ENCODE measurements around the gene IFNA5.

IFNA5 gene

DNA sequence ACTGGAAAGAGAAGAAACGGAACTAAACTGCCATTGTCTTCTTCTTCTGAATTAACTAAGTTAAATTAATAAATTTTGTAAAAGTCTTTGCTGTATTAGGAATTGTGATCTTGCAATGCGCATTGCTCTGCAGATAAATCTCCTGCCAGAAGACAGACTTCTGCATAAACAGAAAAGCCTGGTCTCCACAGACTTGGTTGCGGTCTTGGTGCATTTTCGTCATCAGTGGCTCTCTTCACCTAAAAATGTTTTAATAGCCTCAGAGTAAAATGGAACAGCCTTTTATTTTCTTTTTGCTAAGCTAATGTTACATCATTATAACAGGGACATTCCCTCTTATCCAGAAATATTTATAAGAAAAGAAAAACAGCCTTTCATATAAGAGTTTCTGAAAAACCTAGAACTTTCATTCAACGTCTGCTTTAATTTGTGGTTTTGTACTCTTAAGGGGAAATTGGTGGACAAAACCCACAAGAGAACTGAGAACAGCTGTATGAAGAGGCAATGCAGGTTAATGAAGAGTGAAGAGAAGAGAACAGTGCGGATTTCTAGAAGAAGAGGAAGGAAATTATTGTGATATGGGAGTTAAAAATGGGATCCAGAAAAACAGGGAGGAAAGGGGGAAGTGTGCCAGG lies 10.1 kb downstream of the IFNA5 start:
- no peak for DNase-seq (ENCODE audit: low read depth in 2 of 2, low spot score in 1 of 2)

DNA sequence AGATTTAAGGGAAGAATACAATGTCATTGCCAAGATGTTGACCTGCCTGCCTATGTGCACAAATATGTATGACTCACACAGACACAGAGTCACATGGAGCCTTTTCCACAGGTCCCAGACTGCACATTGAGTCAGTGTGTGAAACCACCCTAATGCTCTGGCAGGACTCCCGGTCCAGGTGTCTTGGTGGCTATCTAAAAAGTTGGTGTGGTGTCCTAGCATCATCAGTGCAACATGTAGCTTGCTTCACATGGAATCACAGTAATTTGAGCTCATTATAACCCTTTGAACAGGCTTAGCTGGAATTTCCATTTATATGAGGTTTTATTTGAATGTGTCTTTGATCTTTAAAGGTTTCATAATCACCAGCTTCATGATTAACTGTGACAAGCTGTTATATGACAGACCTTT lies 10.7 kb downstream of the IFNA5 start:
- no peak for DNase-seq (ENCODE audit: low read depth in 2 of 2, low spot score in 1 of 2)

DNA sequence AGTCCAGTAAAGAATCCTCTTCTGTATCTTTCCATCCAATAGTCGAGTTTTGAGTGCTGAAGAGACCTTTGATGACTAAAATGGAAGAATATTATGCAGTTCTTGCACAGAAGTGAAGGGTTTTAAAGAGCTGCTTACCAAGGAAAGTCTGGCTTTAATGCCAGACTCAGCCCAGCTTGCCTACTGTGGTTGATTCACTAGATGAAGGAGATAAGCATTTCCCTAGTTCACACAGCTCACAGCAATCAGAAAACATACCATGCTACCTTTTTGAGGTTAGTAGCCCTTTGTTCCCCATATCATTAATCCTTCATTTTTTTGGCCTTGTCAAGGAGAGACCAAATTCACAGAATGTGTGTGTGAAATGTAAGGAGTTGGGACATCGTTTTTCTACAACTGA lies 15.3 kb downstream of the IFNA5 start:
- DNase-seq (ENCODE audit: low read depth in 2 of 2, low spot score in 1 of 2): no peak

DNA sequence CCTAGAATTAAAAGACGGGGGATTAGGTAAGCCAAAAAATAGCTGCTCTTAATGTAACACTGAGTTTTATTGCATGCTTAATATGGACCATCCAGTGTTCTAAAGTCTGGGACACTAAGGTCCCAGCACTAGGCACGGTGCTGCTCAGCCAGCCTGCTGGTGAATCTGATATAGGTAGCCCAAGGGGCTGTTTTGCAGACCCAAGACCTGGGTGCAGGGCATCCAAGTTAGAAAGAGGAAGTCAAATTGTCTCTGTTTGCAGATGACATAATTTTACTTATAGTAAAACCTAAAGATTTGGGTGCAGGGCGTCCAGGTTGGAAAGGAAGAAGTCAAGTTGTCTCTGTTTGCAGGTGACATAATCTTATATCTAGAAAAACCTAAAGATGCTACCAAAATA lies 17.8 kb downstream of the IFNA5 start:
- no peak for DNase-seq (ENCODE audit: low read depth in 2 of 2, low spot score in 1 of 2)

DNA sequence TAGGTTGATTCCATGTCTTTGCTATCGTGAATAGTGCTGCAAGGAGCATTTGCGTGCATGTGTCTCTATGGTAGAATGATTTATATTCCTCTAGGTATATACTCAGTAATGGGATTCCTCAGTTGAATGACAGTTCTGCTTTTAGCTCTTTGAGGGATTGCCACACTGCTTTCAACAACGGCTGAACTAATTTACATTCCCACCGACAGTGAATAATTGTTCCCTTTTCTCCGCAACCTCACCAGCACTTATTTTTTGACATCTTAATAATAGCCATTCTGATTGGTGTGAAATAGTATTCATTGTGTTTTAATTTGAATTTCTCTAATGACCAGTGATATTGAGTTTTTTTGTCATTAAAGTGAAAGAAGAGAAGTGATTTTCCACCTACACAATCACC lies 18.5 kb downstream of the IFNA5 start:
- DNase-seq (ENCODE audit: low read depth in 2 of 2, low spot score in 1 of 2): no peak

DNA sequence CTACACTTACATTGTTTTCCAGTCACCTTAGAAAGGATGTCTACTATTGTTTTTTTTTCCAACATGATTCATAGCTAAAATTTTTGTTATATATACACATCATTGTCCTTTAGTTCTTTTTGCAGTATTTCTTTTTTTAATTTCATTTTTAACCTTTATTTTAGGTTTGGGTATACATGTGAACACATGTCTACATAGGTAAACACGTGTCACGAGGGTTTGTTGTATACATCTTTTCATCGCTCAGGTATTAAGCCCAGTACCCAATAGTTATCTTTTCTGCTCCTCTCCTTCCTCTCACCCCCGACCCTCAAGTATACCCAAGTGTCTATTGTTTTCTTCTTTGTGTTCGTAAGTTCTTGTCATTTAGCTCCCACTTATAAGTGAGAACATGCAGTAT lies 19.0 kb downstream of the IFNA5 start:
- no peak for DNase-seq (ENCODE audit: low read depth in 2 of 2, low spot score in 1 of 2)

DNA sequence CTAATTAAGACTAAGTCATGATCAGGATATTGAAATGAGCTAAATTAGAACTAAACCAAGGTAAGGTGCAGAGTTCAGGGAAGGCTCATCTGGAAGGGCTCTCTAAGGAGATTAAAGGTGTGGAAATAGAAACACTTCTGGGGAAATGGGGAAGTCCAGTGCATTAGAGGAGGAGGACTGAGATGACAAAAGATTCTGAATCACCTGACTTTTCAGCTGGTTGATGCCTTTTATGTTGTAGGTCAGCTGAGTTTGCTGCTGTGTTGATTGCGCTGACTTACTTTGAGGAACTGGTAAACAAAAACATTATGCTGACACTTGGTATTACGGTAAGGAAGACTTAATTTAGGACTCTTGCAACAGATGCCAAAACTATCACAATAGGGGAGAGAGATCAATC lies 23.8 kb downstream of the IFNA5 start:
- DNase-seq (ENCODE audit: low read depth in 2 of 2, low spot score in 1 of 2): no peak

DNA sequence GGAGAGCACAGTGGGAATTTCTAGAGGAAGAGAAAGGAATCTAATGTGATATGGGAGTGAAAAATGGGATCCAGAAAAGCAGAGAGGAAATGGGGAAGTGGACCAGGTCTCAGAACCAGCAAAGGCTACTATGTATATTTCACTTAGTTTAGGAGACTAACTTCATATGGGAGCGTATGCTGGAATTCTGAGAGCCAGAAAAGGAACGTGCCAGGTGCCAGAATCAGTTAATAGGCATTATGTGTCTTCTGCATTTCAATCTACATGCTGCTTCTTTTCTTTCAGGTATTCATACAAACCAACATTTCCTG lies 36.8 kb downstream of the IFNA5 start:
- no peak for DNase-seq (ENCODE audit: low read depth in 2 of 2, low spot score in 1 of 2)

DNA sequence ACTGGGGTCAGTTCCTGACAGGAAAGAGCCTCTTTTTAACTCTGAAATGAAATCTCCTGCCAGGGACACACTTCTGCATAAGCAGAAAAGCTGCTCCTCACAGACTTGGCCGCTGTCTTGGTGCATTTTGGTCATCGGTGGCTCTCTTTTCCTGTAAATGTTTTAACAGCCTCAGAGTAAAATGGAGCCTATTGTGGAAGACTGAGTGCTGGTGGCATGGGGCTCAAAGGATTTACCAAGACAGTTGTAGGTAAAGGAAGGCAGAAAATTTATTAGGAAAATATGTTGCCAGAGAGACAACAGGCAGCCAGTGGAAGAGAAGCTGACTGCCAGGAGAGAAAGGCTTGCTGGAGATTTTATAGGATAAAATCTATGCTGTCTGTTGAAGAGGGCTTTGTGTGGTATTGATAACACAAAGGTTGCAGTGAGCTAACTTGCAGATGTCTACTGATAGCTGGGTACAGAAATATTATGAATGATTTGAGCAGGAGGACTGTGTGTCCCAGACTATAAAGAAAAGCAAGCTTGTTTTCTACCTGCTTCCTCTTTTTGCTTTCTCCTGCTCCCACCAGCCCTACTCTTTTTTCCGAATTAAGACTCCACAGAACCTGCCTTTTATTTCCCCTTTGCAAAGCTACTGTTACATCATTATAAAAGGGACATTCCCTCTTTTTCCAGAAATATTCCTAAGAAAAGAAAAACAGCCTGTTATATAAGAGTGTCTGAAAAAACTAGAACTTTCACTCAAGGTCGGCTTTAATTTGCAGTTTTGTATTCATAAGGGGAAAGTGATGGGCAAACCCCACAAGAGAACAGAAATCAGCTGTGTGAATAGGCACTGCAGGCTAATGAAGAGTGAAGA lies 37.4 kb downstream of the IFNA5 start:
- no peak for DNase-seq (ENCODE audit: low read depth in 2 of 2, low spot score in 1 of 2)

DNA sequence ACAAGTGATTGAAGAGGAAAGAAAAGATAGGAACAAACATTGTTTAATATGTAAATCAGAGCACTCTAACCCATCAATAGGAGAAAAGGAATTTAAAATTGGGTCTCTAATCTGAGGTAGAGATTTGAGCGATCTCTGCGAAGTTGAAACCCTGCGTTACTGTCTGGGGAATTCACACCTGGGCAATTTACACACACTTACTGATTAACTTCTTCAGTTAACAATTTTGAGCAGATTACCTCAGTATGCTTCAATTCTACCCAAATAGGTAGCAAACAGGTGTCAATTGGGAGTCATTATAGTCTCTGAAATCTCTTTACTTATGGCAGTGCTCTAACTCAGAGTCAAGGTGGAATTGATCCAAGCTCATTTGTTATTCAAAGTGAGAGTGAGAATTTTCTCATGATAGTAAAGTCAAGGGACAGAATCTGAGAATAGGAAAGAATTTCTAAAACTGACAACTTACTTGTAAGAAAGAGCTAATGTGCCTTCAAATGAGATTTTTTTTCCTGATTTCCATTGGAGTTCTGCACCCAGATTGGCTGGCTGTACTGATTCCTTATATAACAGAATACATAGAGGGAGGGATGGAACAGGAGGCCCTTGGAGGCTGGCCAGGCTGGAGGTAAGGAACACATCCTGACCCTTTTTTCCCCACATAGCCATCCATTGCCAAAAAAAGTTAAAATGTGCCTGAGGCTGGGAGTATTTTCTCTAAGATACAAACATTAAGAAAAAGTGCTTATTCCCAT lies 38.2 kb downstream of the IFNA5 start:
- no peak for DNase-seq (ENCODE audit: low read depth in 2 of 2, low spot score in 1 of 2)

DNA sequence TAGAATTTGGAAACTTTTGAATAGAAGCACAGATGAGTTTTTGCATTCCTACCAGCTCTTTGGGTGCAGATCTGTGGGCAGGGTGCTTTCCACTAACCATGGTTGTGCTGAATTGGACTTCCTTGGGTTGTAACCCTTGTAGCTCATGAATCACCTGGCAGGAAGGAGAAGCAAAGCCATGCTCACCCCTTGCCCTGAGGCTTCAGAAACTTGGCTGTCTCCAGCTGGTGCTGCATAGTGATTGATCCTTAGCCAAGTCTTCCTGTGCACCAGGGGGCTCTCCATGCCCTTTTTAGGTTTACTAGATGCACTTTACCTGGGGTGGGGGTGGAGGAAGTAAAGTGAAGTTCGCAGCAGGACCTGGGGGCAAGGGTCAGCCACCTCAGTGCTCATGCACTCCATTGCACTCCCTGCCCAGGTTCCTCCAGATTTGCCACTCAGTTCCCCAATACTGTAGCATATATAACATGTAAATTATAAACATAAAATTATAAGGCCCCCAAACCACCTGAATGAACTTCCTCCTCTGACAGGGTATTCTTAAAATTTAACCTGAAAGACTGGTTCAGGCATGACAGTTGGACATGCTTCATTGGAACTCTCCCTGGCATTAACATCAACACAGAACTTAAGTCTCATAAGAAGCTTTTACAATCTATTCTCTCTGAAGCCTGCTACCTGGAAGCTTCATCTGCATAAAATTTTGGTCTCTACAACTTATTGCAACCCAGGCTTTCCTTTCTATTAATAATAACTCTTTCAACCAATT lies 39.5 kb downstream of the IFNA5 start:
- DNase-seq (ENCODE audit: low read depth in 2 of 2, low spot score in 1 of 2): no peak

DNA sequence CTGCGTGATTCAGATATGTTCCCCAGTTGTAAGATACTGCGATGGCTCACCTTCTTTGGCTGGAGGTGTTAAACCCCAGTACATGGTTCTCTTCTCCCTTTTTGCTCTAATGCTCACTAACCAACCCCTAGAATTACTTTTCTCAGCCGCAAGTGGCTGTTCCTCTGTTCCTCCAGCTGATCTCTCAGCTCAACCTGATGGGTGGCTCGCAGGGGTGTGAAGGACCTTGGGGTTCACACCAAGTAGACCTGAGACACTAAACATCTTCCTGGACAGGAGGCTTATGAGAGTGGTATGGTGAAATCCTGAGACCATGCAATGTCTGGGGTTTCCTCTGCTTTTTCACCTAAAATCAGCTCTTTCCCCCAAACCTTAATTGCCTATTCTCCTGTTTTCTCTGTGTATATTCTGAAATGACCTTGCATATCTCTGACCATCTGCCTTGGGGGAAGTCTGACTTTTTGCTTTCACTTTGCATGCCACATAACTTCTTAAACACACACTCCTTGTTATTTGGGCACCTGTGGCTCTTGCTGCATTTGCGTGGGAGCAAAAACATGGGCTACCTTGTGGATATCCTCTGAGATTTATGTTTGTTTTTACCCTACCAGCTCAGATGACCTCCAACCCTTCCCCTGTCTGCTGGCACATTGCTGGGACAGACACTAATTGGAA lies 49.4 kb downstream of the IFNA5 start:
- no peak for DNase-seq (ENCODE audit: low read depth in 2 of 2, low spot score in 1 of 2)
